Tibial nerve (tissue), 4 donors: ENCODE data around the gene MPPE1. TPM values are rescaled to one million over a fixed set of nuclear protein-coding genes. Genes with fewer than 3 reads are reported as not detected.

Source experiments
- DNase-seq, 2 donors: peaks; one replicate each; pipeline ENCODE4 v3.0.0-alpha.2; 2019; ENCODE audit warnings: low spot score in 2 of 2
- H3K27ac ChIP-seq, 4 donors: fragments of 200-600 bp; sonication (generic) in 3 of 4; one replicate each; pipeline ENCODE4 v1.5.1; 2017 to 2019; ENCODE audit warnings: mild to moderate bottlenecking in 1 of 4
- H3K27me3 ChIP-seq, 2 donors: fragments of 200-600 bp; sonication (generic) in 1 of 2; one replicate each; pipeline versions ENCODE4 v1.5.1 to v1.6.0; 2017 to 2019
- H3K36me3 ChIP-seq, 3 donors: fragments of 200-600 bp; sonication (generic); one replicate each; pipeline ENCODE4 v1.5.1; 2018 to 2019
- H3K4me1 ChIP-seq, 4 donors: fragments of 200-600 bp; sonication (generic) in 3 of 4; one replicate each; pipeline ENCODE4 v1.5.1; 2017 to 2019
- H3K4me3 ChIP-seq, 4 donors: fragments of 200-600 bp; sonication (generic) in 3 of 4; one replicate each; pipeline ENCODE4 v1.5.1; 2017 to 2019; ENCODE audit warnings: mild to moderate bottlenecking in 1 of 4, moderate library complexity in 1 of 4
- H3K9me3 ChIP-seq, 4 donors: fragments of 200-600 bp; sonication (generic) in 3 of 4; one replicate each; pipeline ENCODE4 v1.5.1; 2017 to 2019
- CTCF ChIP-seq, 5 experiments: fragments of 200-600 bp in 3 of 5; fragments of 450-650 bp in 2 of 5; sonication (generic) in 3 of 5; IDR thresholded peaks; one replicate each; pipeline ENCODE4 v1.5.1; 2016 to 2019; ENCODE audit warnings: antibody characterized with exemption in 5 of 5, mild to moderate bottlenecking in 3 of 5, moderate library complexity in 2 of 5
- EP300 ChIP-seq, 2 donors: sonication (generic); formaldehyde crosslinking; IDR thresholded peaks; one replicate each; pipeline ENCODE4 v1.6.1; 2017; ENCODE audit warnings: antibody characterized with exemption in 2 of 2, mild to moderate bottlenecking in 1 of 2
- POLR2A ChIP-seq, 2 donors: fragments of 450-650 bp; IDR thresholded peaks; one replicate each; pipeline ENCODE4 v1.6.1; 2017; ENCODE audit warnings: antibody characterized with exemption in 2 of 2, mild to moderate bottlenecking in 2 of 2, moderate library complexity in 2 of 2
- WGBS, 2 donors: methylation state at CpG; one replicate each; pipeline ENCODE4 v1.1.5; 2018; 5-methylcytosine and 5-hydroxymethylcytosine counted together
- total RNA-seq, 4 donors: library from RNA; depleted of rRNA; stranded (reverse); fragments of >200 nt; gene quantifications; one replicate each; pipeline ENCODE4 v1.1.0, GENCODE V29; 2016

The MPPE1 gene
- total RNA-seq, 4 donors from 2014 or later, result 13.3 to 33.2 (median 27.7) TPM

DNA sequence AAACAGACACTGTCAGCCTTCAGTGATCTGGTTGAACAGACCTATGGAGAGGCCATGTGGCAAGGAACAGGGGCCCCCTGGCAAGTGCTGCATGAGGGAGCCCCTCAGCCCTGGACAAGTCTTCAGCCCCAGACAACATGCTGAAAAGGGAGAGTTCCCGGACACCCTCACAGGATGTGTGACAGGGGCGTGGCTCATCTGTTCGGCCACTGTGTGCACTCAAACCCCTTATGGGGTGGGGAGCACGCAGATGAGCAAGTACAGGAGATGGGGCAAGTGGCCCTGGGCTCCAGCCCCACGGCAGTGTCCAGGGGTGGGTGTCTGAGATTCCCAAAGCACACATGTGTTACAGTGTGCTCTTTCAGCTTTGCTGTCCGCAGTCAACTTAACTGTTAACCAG is 35.4 kb upstream of the MPPE1 start:
- no peak for TF ChIP-seq EP300 (IDR thresholded peaks at IDR 0.05)
- no peak for TF ChIP-seq POLR2A (IDR thresholded peaks at IDR 0.05)
- no peak for TF ChIP-seq CTCF (IDR thresholded peaks at IDR 0.05)
- no peak for DNase-seq
- WGBS, 2 donors, result 74 to 77% methylated on average over 6 of the region's 6 CpGs
- Histone ChIP-seq H3K4me3 (no peak overlapping the region), H3K4me1 (peaks cover 0 to 24% (median 22%) of the 10 kb centered on the region in 4 donors), H3K9me3 (no peaks in the 10 kb centered on the region), H3K27ac (no peak overlapping the region), H3K36me3 (no peaks in the 10 kb centered on the region), H3K27me3 (no peaks in the 10 kb centered on the region)

DNA sequence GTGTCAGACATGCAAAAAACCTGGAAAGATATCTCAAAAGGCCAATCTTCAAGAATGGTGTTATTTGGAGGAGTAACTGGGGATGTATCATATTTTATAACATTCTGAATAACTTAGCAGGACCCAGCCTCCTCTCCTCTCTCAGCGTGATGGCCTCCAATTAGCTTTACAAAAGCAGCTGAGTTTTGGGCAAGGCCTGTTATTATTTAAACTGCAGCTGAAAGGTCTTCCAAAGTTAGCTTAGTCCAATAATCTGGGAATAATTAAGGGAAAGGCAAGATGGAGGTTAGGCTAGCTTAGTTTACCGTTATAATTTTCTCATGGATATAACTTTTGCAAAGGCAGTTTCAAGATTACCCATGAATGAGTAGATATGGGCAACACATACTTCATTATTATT is 32.8 kb upstream of the MPPE1 start:
- H3K4me3 ChIP-seq, result no peak overlapping the region
- DNase-seq, result no peak
- no peaks in the 10 kb centered on the region for H3K36me3 ChIP-seq
- H3K9me3 ChIP-seq, result no peaks in the 10 kb centered on the region
- H3K27ac ChIP-seq, result no peak overlapping the region
- TF ChIP-seq CTCF (IDR thresholded peaks at IDR 0.05), result no peak
- TF ChIP-seq EP300 (IDR thresholded peaks at IDR 0.05), result no peak
- TF ChIP-seq POLR2A (IDR thresholded peaks at IDR 0.05), result no peak
- 61 to 62% methylated on average over 2 of the region's 2 CpGs for WGBS, 2 donors
- H3K4me1 ChIP-seq, result peaks cover 0 to 4% (median under 1%) of the 10 kb centered on the region in 4 donors
- no peaks in the 10 kb centered on the region for H3K27me3 ChIP-seq

DNA sequence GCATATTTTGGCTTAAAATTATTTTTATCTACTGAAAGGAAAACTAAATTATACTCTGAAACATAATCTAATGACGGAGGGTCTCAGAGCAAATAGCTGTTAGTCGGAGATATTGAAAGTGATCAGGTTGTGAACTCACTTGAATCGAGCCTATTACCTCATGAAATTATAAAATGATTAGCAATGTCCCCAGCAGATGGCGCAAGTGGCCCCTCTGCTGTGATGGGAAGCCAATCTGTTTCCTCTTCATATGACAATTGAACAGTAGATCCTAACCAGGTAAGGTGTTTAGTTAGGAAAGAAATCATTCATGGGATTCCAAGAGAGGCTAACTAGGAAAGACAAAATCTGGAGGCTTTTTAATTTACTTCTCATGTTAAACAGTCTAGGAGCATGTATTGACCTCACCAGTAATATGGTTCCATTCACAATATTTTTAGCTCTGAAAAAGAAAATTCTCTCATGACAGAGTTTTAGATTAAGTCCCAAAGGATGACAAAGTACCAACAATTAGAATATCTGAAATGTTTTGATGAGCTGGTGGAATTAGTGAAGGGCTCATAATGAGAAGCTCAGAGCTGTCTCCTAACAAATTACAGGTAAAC is 29.9 kb upstream of the MPPE1 start:
- H3K27me3 ChIP-seq, result no peaks in the 10 kb centered on the region
- peak; percentile 69 to 96 for DNase-seq
- H3K27ac ChIP-seq, result peak overlapping the region in 1 of 4 donors; percentile 13
- no peaks in the 10 kb centered on the region for H3K36me3 ChIP-seq
- TF ChIP-seq CTCF (IDR thresholded peaks at IDR 0.05), result peak; percentile 72 to 86 (median 77)
- peak in 1 of 2 donors; percentile 41 for TF ChIP-seq EP300 (IDR thresholded peaks at IDR 0.05)
- peak in 1 of 2 donors; percentile 6 for TF ChIP-seq POLR2A (IDR thresholded peaks at IDR 0.05)
- no peaks in the 10 kb centered on the region for H3K9me3 ChIP-seq
- no peaks in the 10 kb centered on the region for H3K4me1 ChIP-seq
- WGBS, 2 donors, result 2 to 3% methylated on average over 4 of the region's 4 CpGs
- H3K4me3 ChIP-seq, result no peak overlapping the region

GRCh38 chr18:11932393-11932792 is 24.3 kb upstream of the MPPE1 start:
- TF ChIP-seq EP300 (IDR thresholded peaks at IDR 0.05), result no peak
- TF ChIP-seq CTCF (IDR thresholded peaks at IDR 0.05), result no peak
- no peaks in the 10 kb centered on the region for H3K36me3 ChIP-seq
- no peak overlapping the region for H3K27ac ChIP-seq
- H3K9me3 ChIP-seq, result no peaks in the 10 kb centered on the region
- no peak overlapping the region for H3K4me3 ChIP-seq
- no peaks in the 10 kb centered on the region for H3K4me1 ChIP-seq
- H3K27me3 ChIP-seq, result no peaks in the 10 kb centered on the region
- no peak for DNase-seq
- WGBS, 2 donors, result 90 to 91% methylated on average over 10 to 14 of the region's 14 CpGs

- 13 to 14% methylated on average over 1 of the region's 1 CpG for WGBS, 2 donors
- Histone ChIP-seq H3K27ac (no peak overlapping the region), H3K4me3 (no peak overlapping the region), H3K9me3 (no peaks in the 10 kb centered on the region), H3K27me3 (no peaks in the 10 kb centered on the region), H3K4me1 (no peaks in the 10 kb centered on the region), H3K36me3 (no peaks in the 10 kb centered on the region)
- TF ChIP-seq EP300 (IDR thresholded peaks at IDR 0.05) (no peak), CTCF (IDR thresholded peaks at IDR 0.05) (no peak), POLR2A (IDR thresholded peaks at IDR 0.05) (no peak)
- DNase-seq, result no peak
These were observed 19.4 kb upstream of the MPPE1 start for GRCh38 chr18:11927497-11927896.
